NCI-H526 (cell line): Measurements from ENCODE around the gene EIF3L.

Experiments used
- DNase-seq, 2 experiments: peaks; one replicate each; lab custom pipeline; 2025; lab: John Stamatoyannopoulos, UW

EIF3L gene

DNA sequence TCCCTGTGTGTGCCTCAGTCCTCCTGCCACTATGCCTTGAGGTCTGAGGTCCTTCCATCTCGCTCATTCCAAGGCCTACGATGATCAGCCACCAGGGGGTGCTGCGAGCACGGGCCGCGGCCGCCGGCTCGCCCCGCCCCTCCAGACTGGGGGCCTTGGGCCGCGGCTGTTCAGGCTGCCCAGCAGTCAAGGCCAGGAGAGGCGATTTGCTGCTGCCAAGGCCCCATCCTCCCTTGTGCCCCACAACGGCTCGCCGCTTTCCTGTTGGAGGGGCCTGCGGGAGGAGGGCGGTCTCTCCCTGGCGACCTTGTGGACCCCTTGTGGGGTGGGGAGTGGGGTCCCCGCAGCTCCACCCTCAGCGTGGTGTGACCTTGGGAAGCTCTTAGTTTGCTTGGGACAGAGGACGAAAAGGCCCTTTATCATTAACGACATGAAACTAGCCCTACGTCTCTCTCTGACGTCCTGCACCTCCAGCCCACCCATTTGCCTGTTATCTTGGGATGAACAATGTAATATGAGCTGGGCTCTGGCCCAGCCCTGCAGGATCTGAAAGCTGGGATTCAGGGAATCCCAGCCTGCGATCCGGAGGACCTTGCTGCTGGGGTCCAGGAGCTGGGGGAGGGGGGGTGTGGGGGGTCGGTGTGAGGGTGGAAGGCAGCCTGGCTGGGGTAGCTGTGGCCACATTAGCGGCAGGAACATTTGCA, 31.4 kb upstream of the EIF3L start:
- peak; percentile 37 to 78 for DNase-seq

GRCh38 chr22:37818409-37819104, 30.7 kb upstream of the EIF3L start:
- DNase-seq: peak; percentile 30 to 67

- no peak for DNase-seq
Measured at GRCh38 chr22:37819105-37819433, 30.1 kb upstream of the EIF3L start.

GRCh38 chr22:37820350-37820749, 28.9 kb upstream of the EIF3L start:
- DNase-seq: no peak

- no peak for DNase-seq
Measured at GRCh38 chr22:37822079-37822833, 27.0 kb upstream of the EIF3L start.

- peak in 1 of 2 experiments; percentile 44 for DNase-seq
Measured at GRCh38 chr22:37823134-37823985, 25.9 kb upstream of the EIF3L start, which contains the start of gene GALR3. TSS of gene GALR3 (plus strand) at chr22:37823382. CDS start at chr22:37823407, 25 bp downstream.

- DNase-seq: peak in 1 of 2 experiments; percentile 30
Measured at GRCh38 chr22:37824674-37825641, 24.3 kb upstream of the EIF3L start.

DNA sequence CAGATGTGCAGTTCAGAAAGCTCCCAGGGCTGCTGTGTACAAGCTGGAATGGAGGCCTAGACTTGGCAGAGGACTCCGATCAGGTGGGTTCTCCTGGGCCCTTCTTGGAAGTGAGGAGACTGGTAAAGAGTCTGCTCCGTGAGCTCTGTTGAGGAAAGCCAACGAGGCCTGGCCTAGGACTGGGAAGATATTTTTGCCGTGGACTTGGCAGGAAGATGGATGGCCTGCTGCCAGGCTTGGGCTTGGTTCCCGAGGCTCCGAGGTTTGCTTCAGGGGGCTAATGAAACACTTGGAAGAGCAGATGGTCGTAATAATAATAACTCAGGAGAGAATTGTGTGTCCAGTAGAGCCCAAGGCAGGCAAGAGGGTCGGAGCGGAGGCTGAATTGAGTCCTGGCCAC, 22.2 kb upstream of the EIF3L start:
- DNase-seq: no peak

DNA sequence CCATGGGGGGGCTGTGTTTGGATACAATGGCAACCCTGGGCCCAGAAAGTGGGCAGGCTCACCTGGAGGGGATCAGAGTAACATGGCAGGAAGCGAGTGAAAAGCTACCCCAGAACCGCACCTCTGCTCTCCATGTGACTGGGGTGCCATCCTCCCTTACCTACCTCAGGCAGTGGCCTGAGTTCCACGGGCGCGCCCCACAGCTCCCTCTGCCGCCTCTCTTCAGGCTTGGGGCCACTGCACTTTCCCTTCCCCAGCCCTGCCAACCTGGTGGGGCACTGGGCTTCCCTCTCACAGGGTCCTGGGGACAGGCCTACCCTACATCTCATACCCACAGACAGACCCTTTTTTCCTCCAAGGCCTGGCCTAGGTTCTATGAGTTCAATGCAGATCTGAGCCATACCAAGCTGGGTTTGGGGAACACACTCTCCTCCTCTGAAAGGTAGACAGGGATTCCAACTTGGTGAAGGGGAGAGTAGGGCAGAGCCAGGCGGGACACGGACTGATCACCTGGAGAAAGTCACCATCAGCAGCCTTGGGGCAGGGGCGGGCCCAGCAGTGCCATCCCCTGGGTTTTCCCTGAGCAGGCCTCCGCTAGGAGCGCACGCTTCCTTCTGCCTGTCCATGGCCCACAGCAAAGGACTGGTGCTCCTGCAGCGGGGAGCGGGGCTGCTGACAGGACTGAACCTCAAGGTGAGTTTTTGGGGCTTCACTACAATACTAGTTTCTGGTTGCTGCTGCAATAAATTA, 19.0 kb upstream of the EIF3L start:
- no peak for DNase-seq

- no peak for DNase-seq
Measured at GRCh38 chr22:37831472-37831871, 17.7 kb upstream of the EIF3L start.

GRCh38 chr22:37832022-37832857, 17.0 kb upstream of the EIF3L start:
- no peak for DNase-seq

GRCh38 chr22:37842015-37842793, 7.0 kb upstream of the EIF3L start:
- DNase-seq: no peak

DNA sequence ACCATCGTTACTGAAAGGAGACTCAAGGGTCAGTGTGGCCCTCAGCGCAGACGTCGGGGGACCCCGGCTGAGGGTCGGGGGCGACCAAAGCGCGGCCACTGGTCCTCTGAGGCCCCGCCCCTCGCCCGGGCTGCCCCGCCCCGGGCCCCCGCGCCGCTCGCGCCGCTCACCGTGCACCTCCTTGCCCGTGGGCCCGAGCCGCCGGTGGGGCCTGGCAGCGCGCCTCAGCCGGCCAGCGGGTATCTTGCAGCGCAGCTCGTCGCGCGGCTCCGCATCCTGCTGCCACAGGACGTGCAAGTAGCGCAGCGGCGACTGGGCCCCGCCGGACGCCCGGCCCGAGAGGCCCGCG, 5.5 kb upstream of the EIF3L start:
- peak in 1 of 2 experiments; percentile 74 for DNase-seq

GRCh38 chr22:37844904-37845329, 4.3 kb upstream of the EIF3L start:
- DNase-seq: no peak

GRCh38 chr22:37846433-37846832, 2.8 kb upstream of the EIF3L start:
- DNase-seq: no peak

- no peak for DNase-seq
Measured at GRCh38 chr22:37848587-37849088, 581 bp upstream of the EIF3L start.

GRCh38 chr22:37850801-37851200, 1.6 kb downstream of the EIF3L start:
- no peak for DNase-seq

DNA sequence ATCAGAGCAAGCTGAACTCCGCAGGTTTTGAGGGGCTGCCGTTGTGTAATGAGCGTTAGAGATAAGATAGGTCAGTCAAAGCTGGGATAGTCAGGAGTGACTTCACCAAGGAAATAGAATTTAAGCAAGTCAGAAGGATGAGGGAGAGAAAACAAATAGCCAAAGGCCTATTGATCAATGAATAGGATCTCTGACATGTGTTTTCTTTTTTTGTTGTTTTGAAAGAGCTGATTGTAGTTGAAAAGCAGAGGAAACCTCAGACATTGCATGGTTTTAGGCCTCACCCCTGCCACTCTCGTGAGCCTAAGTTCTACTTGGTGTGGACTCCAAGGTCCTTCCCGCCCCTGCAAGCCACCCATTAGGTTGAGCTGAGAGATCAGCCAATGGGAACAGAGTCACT, 3.2 kb downstream of the EIF3L start:
- DNase-seq: no peak
